Hippocampal formation (tissue), 2 donors: ENCODE measurements around the gene MCTP2.

ENCODE experiments used
- DNase-seq, 2 donors: peaks; one replicate each; lab custom pipeline; 2025; lab: John Stamatoyannopoulos, UW

The MCTP2 gene

GRCh38 chr15:94230883-94231722 is at the start of gene MCTP2:
Gene MCTP2 (plus strand): TSS chr15:94231561. CDS start chr15:94298266, 66,705 bp downstream.
- DNase-seq = no peak

- no peak for DNase-seq
Observed at GRCh38 chr15:94182883-94183282, 48.5 kb upstream of the MCTP2 start.

GRCh38 chr15:94185547-94186236 is 45.7 kb upstream of the MCTP2 start:
- no peak for DNase-seq

GRCh38 chr15:94186770-94187331 is 44.5 kb upstream of the MCTP2 start:
- DNase-seq = no peak

- DNase-seq = no peak
Observed at GRCh38 chr15:94193906-94194305, 37.5 kb upstream of the MCTP2 start.

- no peak for DNase-seq
Observed at GRCh38 chr15:94196531-94196930, 34.8 kb upstream of the MCTP2 start.

- DNase-seq = no peak
Observed at GRCh38 chr15:94198633-94199032, 32.7 kb upstream of the MCTP2 start.

- DNase-seq = no peak
Observed at GRCh38 chr15:94199725-94200124, 31.6 kb upstream of the MCTP2 start.

- DNase-seq = no peak
Observed at GRCh38 chr15:94203306-94203705, 28.1 kb upstream of the MCTP2 start.

- no peak for DNase-seq
Observed at GRCh38 chr15:94205366-94205765, 26.0 kb upstream of the MCTP2 start.

- DNase-seq = no peak
Observed at GRCh38 chr15:94206463-94207167, 24.7 kb upstream of the MCTP2 start.

GRCh38 chr15:94212291-94212690 is 19.1 kb upstream of the MCTP2 start:
- DNase-seq = no peak

GRCh38 chr15:94225616-94226015 is 5.7 kb upstream of the MCTP2 start:
- DNase-seq = no peak

- DNase-seq = no peak
Observed at GRCh38 chr15:94228611-94229010, 2.8 kb upstream of the MCTP2 start.

- no peak for DNase-seq
Observed at GRCh38 chr15:94229591-94230369, 1.6 kb upstream of the MCTP2 start.

- no peak for DNase-seq
Observed at GRCh38 chr15:94230431-94230882, 904 bp upstream of the MCTP2 start.

GRCh38 chr15:94231723-94232468 is 535 bp downstream of the MCTP2 start:
- DNase-seq = no peak

GRCh38 chr15:94233441-94233840 is 2.1 kb downstream of the MCTP2 start:
- DNase-seq = no peak

GRCh38 chr15:94234300-94234699 is 2.9 kb downstream of the MCTP2 start:
- DNase-seq = no peak

GRCh38 chr15:94235041-94235440 is 3.7 kb downstream of the MCTP2 start:
- no peak for DNase-seq

- no peak for DNase-seq
Observed at GRCh38 chr15:94235646-94236045, 4.3 kb downstream of the MCTP2 start.
